IMR-90 (cell line): ENCODE data around the gene MYO3B. TPM values are rescaled to one million over a fixed set of nuclear protein-coding genes. Genes with fewer than 3 reads are reported as not detected.

ENCODE experiments used
- ATAC-seq: fragments of 200-7000 bp; cut with Tn5 transposase; 2 replicates; pipeline ENCODE4 v1.9.1; 2020; ENCODE audit warnings: low read depth, mild to moderate bottlenecking, moderate library complexity
- BruUV-seq: library from RNA; stranded (reverse); fragments of 400-500 nt; replicated peaks from 2 replicates; lab custom pipeline; 2021; lab: Mats Ljungman, UMichigan
- CTCF ChIA-PET: fragments of 300-600 bp; formaldehyde crosslinking; extraction: SDS; loops from one replicate; lab custom pipeline; 2021; ENCODE audit warnings: antibody characterized with exemption; lab: Yijun Ruan, JAX
- POLR2A ChIA-PET: fragments of 300-600 bp; sonication (Branson Sonifier 250); formaldehyde crosslinking; loops from one replicate; lab custom pipeline; 2022; ENCODE audit warnings: antibody characterized with exemption; ENCODE audit not compliant: unreplicated experiment; lab: Charles Lee
- DNase-seq: peaks from one replicate; pipeline ENCODE4 v3.0.0; 2013
- H2AFZ ChIP-seq: replicated peaks from 2 replicates; pipeline ENCODE3; 2013; ENCODE audit warnings: low read length, mild to moderate bottlenecking; ENCODE audit not compliant: poor library complexity
- H2AK5ac ChIP-seq: 2 replicates; pipeline ENCODE4 v1.6.1; 2013; ENCODE audit warnings: low read depth, low read length, inconsistent platforms
- H2AK9ac ChIP-seq: replicated peaks from 2 replicates; pipeline ENCODE3; 2013; ENCODE audit warnings: mild to moderate bottlenecking, low read depth, low read length, moderate library complexity; ENCODE audit not compliant: poor library complexity
- H2BK120ac ChIP-seq: 2 replicates; pipeline ENCODE4 v1.6.1; 2013; ENCODE audit warnings: low read depth, low read length, inconsistent platforms
- H2BK15ac ChIP-seq: 3 replicates; pipeline ENCODE4 v1.6.1; 2013; ENCODE audit warnings: low read depth, low read length, inconsistent platforms
- H2BK20ac ChIP-seq: 2 replicates; pipeline ENCODE4 v1.6.1; 2013; ENCODE audit warnings: low read depth, mild to moderate bottlenecking, inconsistent platforms, low read length, moderate library complexity
- H2BK5ac ChIP-seq: 2 replicates; pipeline ENCODE4 v1.6.1; 2013; ENCODE audit warnings: mild to moderate bottlenecking, low read depth, low read length, inconsistent platforms; ENCODE audit not compliant: poor library complexity, severe bottlenecking
- H3K14ac ChIP-seq: replicated peaks from 2 replicates; pipeline ENCODE4 v1.6.1; 2013; ENCODE audit warnings: low read depth, low read length, inconsistent platforms
- H3K18ac ChIP-seq: 2 replicates; pipeline ENCODE4 v1.6.1; 2013; ENCODE audit warnings: low read depth, low read length, control low read depth
- H3K23ac ChIP-seq: 2 replicates; pipeline ENCODE4 v1.6.1; 2013; ENCODE audit warnings: low read depth, low read length, inconsistent platforms
- H3K27ac ChIP-seq: 2 replicates; pipeline ENCODE4 v1.5.1; 2013; ENCODE audit warnings: mild to moderate bottlenecking, control low read depth, low read length; ENCODE audit not compliant: insufficient read depth
- H3K27me3 ChIP-seq: 2 replicates; pipeline ENCODE4 v1.6.1; 2013; ENCODE audit warnings: low read length; ENCODE audit not compliant: control insufficient read depth, insufficient read depth
- H3K36me3 ChIP-seq: 2 replicates; pipeline ENCODE4 v1.6.1; 2013; ENCODE audit warnings: low read length, mixed read lengths; ENCODE audit not compliant: control insufficient read depth, insufficient read depth
- H3K4ac ChIP-seq: 2 replicates; pipeline ENCODE4 v1.6.1; 2013; ENCODE audit warnings: low read depth, low read length, inconsistent platforms
- H3K4me1 ChIP-seq: 2 replicates; pipeline ENCODE4 v1.6.1; 2013; ENCODE audit warnings: low read length, mixed read lengths; ENCODE audit not compliant: control insufficient read depth, insufficient read depth
- H3K4me2 ChIP-seq: 2 replicates; pipeline ENCODE4 v1.6.1; 2013; ENCODE audit warnings: low read depth, mild to moderate bottlenecking, control low read depth, low read length, moderate library complexity
- H3K4me3 ChIP-seq: 2 replicates; pipeline ENCODE4 v1.5.1; 2013; ENCODE audit warnings: low read depth, mild to moderate bottlenecking, control low read depth, low read length, moderate library complexity; ENCODE audit not compliant: insufficient read depth
- H3K56ac ChIP-seq: 2 replicates; pipeline ENCODE4 v1.6.1; 2013; ENCODE audit warnings: low read length, inconsistent platforms; ENCODE audit not compliant: insufficient read depth; ENCODE audit errors: extremely low read depth
- H3K79me1 ChIP-seq, 2 experiments: 2 replicates each; pipeline ENCODE4 v1.6.1; 2013; ENCODE audit warnings: low read length in 2 of 2, inconsistent platforms in 1 of 2, low read depth in 1 of 2
- H3K9ac ChIP-seq: 2 replicates; pipeline ENCODE4 v1.6.1; 2013; ENCODE audit warnings: low read depth, low read length, control low read depth
- H3K9me1 ChIP-seq: 2 replicates; pipeline ENCODE4 v1.6.1; 2013; ENCODE audit warnings: low read length, inconsistent platforms; ENCODE audit not compliant: insufficient read depth
- H3K9me3 ChIP-seq: 2 replicates; pipeline ENCODE4 v1.6.1; 2013; ENCODE audit warnings: low read length; ENCODE audit not compliant: control insufficient read depth, insufficient read depth
- H4K20me1 ChIP-seq: 2 replicates; pipeline ENCODE4 v1.6.1; 2013; ENCODE audit warnings: low read length, inconsistent platforms; ENCODE audit not compliant: insufficient read depth
- H4K5ac ChIP-seq: 2 replicates; pipeline ENCODE4 v1.6.1; 2013; ENCODE audit warnings: mild to moderate bottlenecking, low read depth, low read length, control low read depth
- H4K8ac ChIP-seq, 2 experiments: 2 replicates each; pipeline ENCODE4 v1.6.1; 2013; ENCODE audit warnings: low read depth in 2 of 2, low read length in 2 of 2, control low read depth in 1 of 2, inconsistent platforms in 1 of 2
- H4K91ac ChIP-seq: 2 replicates; pipeline ENCODE4 v1.6.1; 2013; ENCODE audit warnings: low read depth, low read length, inconsistent platforms; ENCODE audit not compliant: insufficient read depth
- BHLHE40 ChIP-seq: fragments of 150-350 bp; IDR thresholded peaks from 2 replicates; pipeline ENCODE4 v1.6.1; 2016; ENCODE audit warnings: mild to moderate bottlenecking, low read depth, low read length
- CEBPB ChIP-seq: IDR thresholded peaks from 2 replicates; pipeline ENCODE4 v1.6.1; 2012; ENCODE audit warnings: low read depth, low read length, improper control_type of control experiment
- CHD1 ChIP-seq: IDR thresholded peaks from 2 replicates; pipeline ENCODE4 v1.6.1; 2012; ENCODE audit warnings: low read depth, low read length, improper control_type of control experiment
- ELK1 ChIP-seq: fragments of 150-350 bp; IDR thresholded peaks from 2 replicates; pipeline ENCODE4 v1.6.1; 2016; ENCODE audit warnings: low read depth, mild to moderate bottlenecking, low read length, moderate library complexity, borderline replicate concordance
- FOS ChIP-seq: fragments of 150-350 bp; IDR thresholded peaks from 2 replicates; pipeline ENCODE4 v1.6.1; 2016; ENCODE audit warnings: low read depth, low read length
- MAFK ChIP-seq: IDR thresholded peaks from 2 replicates; pipeline ENCODE4 v1.6.1; 2012; ENCODE audit warnings: low read depth, low read length, improper control_type of control experiment
- NFE2L2 ChIP-seq: fragments of 150-350 bp; IDR thresholded peaks from 2 replicates; pipeline ENCODE4 v1.6.1; 2016; ENCODE audit warnings: low read depth, mild to moderate bottlenecking, low read length
- POLR2A ChIP-seq: IDR thresholded peaks from 2 replicates; pipeline ENCODE4 v1.6.1; 2012; ENCODE audit warnings: mild to moderate bottlenecking, low read depth, low read length
- RCOR1 ChIP-seq: IDR thresholded peaks from 2 replicates; pipeline ENCODE4 v1.6.1; 2012; ENCODE audit warnings: mild to moderate bottlenecking, low read length, improper control_type of control experiment; ENCODE audit not compliant: insufficient replicate concordance
- RFX5 ChIP-seq: IDR thresholded peaks from 2 replicates; pipeline ENCODE4 v1.8.0; 2012; ENCODE audit warnings: low read depth, mild to moderate bottlenecking, low read length, moderate library complexity
- SMC3 ChIP-seq: fragments of 150-350 bp; IDR thresholded peaks from 2 replicates; pipeline ENCODE4 v1.6.1; 2016; ENCODE audit warnings: low read depth, mild to moderate bottlenecking, antibody characterized with exemption, low read length, moderate library complexity
- WGBS, 2 experiments: methylation state at CpG; one replicate each; pipeline versions ENCODE4 v1.1.5 to v1.1.7; 2013; ENCODE audit warnings: missing lambda C conversion rate in 2 of 2; ENCODE audit not compliant: insufficient read length in 1 of 2; ENCODE audit errors: extremely low coverage in 2 of 2; 5-methylcytosine and 5-hydroxymethylcytosine counted together
- dilution Hi-C: fragments of 300-500 bp; cut with HindIII; formaldehyde crosslinking; loops from one replicate; pipeline ENCODE4 v1.14.3; 2018; ENCODE audit warnings: low sequenced_read_pairs; ENCODE audit not compliant: unreplicated experiment
- in situ Hi-C: fragments of 300-500 bp; cut with MboI; formaldehyde crosslinking; loops from 3 replicates; pipeline ENCODE4 v1.14.3; 2019; ENCODE audit warnings: low sequenced_read_pairs, inconsistent platforms, mixed read lengths
- intact Hi-C: fragments of 100-400 bp; cut with micrococcal nuclease; formaldehyde crosslinking; loops from 2 replicates; pipeline ENCODE4 v1.10.0; 2022
- polyA plus RNA-seq, 3 experiments: library from polyadenylated mRNA; depleted of rRNA; stranded (reverse); fragments of >200 nt; gene quantifications; 2 replicates each; pipeline ENCODE4 v1.2.3, GENCODE V29; 2012; ENCODE audit warnings: low replicate concordance in 1 of 3
- total RNA-seq: library from RNA; depleted of rRNA; stranded (reverse); fragments of >200 nt; gene quantifications from 2 replicates; pipeline ENCODE4 v1.2.3, GENCODE V29; 2012

The MYO3B gene
- total and polyA plus RNA-seq, 2 of the 4 experiments (the other 2 are of a cell fraction) = 0.02 TPM; not detected in 1

DNA sequence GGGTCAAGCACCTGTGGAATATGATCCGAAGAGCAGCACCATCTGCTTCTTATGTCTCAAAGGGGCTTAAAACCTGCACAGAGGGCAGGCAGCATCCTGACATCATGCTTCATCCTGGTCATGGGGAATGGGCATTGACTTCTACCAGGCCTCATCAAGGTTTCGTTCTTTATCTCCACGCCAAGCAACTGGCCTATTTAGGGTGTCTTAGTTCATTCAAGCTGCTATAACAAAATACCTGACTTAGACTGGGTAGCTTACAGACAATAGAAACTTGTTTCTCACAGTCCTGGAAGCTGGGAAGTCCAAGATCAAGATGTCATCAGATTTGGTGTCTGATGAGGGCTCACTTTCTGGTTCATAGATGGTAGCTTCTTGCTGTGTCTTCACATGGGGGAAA lies 69.4 kb downstream of the MYO3B start:
- H4K20me1 ChIP-seq = no peaks in the 10 kb centered on the region
- H3K4me3 ChIP-seq = no peak overlapping the region
- no peaks in the 10 kb centered on the region for H3K9me3 ChIP-seq
- H3K36me3 ChIP-seq = no peaks in the 10 kb centered on the region
- no peak overlapping the region for H3K18ac ChIP-seq
- no peak overlapping the region for H2AK9ac ChIP-seq
- TF ChIP-seq CHD1 (no peak), POLR2A (no peak), RFX5 (no peak), BHLHE40 (no peak), NFE2L2 (no peak), SMC3 (no peak), MAFK (no peak), ELK1 (no peak), RCOR1 (no peak), CEBPB (no peak), FOS (no peak)
- in situ Hi-C loops = no loop called here
- H2BK120ac ChIP-seq = no peak overlapping the region
- no peaks in the 10 kb centered on the region for H3K4me1 ChIP-seq
- H3K56ac ChIP-seq = no peak overlapping the region
- dilution Hi-C loops = no loop called here
- H3K4ac ChIP-seq = no peak overlapping the region
- H2AFZ ChIP-seq = no peak overlapping the region
- no peak overlapping the region for H4K91ac ChIP-seq
- WGBS, 2 experiments = 80% methylated on average over 1 of the region's 3 CpGs; no CpG with 5 or more reads in 1 of the 2 experiments
- intact Hi-C loops = no loop called here
- no peak overlapping the region for H3K14ac ChIP-seq
- no peak overlapping the region for H2BK20ac ChIP-seq
- no peak overlapping the region for H3K23ac ChIP-seq
- ATAC-seq = no peak
- H4K8ac ChIP-seq = no peak overlapping the region
- H4K5ac ChIP-seq = no peak overlapping the region
- H3K9me1 ChIP-seq = no peaks in the 10 kb centered on the region
- no peak overlapping the region for H3K27ac ChIP-seq
- H2AK5ac ChIP-seq = no peak overlapping the region
- H3K79me1 ChIP-seq = no peaks in the 10 kb centered on the region
- POLR2A ChIA-PET = no interaction called here
- no peak overlapping the region for H2BK5ac ChIP-seq
- H3K4me2 ChIP-seq = no peak overlapping the region
- no peak overlapping the region for H3K9ac ChIP-seq
- no peak for DNase-seq
- no peak overlapping the region for H2BK15ac ChIP-seq
- CTCF ChIA-PET = no interaction called here
- peaks cover 8% of the 10 kb centered on the region for H3K27me3 ChIP-seq
- BruUV-seq = no TSS peak
